CD4-positive, alpha-beta T cell treated with Interleukin-2 at 100 ng/mL for 4 hours (primary cell): ENCODE measurements around the gene GPRC5B.

ENCODE experiments used
- DNase-seq: peaks from one replicate; pipeline ENCODE4 v3.0.0-alpha.2; 2020; ENCODE audit warnings: low spot score

GPRC5B gene

DNA sequence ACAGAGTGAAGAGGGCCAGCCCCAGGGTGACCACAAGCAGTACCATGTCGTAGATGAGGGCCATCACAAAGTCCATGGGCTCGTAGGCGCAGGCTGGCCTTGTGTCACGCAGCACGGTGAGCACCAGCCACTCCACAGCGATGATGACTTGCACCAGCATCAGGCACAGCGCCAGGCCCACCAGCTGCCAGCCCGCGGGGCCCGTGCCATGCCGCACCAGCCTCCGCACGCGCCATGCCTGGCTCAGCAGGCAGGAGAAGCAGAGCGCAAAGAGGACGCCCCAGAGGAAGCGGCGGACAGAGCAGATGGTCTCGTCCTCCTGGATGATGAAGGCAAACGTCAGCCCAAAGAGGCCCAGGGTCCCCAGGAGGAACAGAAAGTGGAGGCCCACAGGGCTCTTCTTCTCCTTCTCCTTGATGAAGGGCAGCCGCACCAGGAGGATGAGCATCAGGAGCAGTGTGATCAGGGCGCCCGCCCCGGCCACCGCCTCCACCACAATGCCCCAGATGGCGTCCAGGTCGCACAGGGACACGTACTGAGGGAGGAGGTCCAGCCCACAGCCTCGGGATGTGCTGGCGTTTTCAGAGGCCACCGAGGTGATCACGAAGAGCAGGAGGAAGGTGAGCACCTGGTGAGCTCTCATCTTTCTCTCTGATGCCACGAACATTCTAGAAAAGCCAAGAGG lies 12.3 kb downstream of the GPRC5B start:
- DNase-seq, result no peak

DNA sequence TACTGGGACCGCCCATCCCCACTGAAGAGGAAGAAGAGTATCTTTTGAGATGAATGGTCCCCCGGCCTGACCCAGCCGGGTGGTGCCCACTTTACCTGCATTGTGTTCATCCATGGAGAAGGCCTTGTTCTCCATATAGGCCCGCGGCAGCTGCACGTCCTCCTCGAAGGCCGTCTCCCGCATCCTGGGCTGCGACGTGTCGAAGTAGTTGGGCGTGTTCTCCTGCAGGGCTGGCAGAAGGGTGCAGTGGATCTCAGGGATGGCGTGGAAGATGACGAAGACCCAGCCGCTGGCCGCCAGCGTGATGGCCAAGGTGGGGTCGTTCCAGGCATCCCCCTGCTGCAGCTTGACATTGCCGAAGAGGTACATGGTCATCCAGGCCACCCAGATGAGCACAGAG lies 12.9 kb downstream of the GPRC5B start:
- DNase-seq, result no peak

DNA sequence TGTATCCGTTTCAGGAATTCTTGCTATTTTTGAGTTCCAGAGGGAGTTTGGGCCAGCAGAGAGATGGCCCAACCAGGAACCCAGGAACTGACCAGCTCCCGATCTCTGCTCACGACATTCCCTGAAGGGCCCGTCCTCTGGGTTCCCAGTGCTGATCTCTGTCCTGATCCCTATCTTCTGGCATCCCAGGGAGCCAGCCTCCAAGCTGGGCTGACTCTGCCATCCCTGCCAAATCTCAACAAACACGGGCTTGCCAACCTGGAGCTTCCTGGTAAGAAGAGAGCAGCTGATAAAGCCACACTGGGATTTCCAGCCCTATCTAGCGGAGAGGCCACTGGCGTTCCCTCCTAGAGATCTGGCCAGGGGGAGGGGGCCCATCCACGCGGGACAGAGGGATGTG lies 16.2 kb downstream of the GPRC5B start:
- DNase-seq, result no peak

DNA sequence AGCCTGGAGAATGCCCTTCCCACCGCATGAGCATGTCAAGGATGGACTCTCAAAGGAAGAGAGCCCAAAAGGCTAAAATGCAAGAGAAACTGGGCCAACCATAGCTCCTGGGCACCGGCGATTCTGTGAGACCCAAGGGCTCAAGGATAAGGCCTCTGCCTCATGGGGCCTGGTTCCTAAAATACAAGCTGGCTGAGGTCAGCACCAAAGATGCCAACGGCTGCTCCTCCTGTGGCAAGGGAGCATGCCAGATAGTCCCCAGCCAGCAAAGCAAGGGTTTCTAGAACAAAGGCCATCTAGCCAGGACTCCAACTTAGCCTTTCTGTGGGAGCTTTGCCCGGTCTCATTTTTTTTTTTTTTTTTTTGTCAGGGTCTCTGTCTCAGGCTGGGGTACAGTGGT lies 20.1 kb downstream of the GPRC5B start:
- no peak for DNase-seq

DNA sequence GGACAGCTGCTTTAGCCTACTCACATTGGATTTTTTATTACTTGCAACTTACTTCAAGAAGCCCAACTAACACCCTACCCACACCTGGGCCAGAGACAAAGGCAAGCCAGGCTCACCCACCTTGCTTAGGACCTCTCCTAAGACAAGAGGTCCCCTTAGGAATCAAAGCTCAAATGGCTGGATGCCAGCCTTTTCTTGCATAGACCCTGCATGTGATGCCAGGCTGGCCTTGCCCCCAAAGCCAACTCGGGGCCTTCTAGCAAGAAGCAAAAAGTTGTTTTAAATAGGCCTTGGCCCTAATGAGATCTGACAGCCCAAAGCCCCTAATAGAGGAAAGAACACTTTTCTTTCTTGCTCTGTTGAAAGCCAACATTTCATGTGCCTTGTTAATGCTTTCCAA lies 20.7 kb downstream of the GPRC5B start:
- no peak for DNase-seq

DNA sequence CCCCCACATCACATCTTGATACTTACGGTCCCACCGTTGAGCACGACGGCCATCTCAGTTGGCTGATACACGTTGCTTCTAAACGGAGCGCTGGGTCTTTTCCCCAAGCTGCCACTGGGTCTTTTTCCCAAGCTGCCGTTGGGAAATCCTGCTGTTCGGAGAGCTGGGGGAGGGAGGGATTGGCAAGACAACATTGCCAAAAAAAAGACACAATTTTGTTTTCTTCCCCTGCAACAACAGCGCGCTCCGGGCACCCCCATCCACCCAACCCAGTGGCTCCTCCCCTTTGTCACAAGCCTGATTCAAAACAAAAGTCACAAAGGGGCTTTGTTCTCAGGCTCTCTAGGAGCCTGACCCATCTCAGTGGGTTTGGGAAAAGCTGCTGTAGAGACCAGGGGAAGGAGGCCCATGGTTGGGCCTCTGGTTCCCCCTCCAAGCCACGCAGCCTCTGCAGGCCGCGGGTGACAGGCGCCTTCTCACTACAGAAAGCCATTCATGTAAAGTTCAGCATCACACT lies 22.8 kb downstream of the GPRC5B start:
- DNase-seq, result no peak

DNA sequence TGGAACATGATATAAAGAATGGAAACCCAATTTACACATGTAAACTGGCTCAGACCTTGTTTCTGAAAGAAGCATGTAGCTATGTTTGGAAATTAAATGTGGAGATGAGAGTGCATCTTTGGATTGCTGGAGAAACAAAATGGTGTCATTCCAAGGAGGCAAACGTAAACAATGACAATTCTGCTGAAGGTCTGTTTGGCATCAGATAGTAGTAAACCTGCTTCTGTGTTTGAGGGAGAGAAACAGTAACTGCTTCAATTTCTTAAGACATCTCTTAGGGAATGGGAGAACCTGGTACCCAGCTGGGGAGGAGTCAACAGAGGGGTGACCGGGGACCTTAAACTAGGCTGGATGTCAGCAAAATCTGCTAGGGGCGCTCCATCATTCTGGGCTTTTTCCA lies 23.5 kb downstream of the GPRC5B start:
- DNase-seq, result no peak

DNA sequence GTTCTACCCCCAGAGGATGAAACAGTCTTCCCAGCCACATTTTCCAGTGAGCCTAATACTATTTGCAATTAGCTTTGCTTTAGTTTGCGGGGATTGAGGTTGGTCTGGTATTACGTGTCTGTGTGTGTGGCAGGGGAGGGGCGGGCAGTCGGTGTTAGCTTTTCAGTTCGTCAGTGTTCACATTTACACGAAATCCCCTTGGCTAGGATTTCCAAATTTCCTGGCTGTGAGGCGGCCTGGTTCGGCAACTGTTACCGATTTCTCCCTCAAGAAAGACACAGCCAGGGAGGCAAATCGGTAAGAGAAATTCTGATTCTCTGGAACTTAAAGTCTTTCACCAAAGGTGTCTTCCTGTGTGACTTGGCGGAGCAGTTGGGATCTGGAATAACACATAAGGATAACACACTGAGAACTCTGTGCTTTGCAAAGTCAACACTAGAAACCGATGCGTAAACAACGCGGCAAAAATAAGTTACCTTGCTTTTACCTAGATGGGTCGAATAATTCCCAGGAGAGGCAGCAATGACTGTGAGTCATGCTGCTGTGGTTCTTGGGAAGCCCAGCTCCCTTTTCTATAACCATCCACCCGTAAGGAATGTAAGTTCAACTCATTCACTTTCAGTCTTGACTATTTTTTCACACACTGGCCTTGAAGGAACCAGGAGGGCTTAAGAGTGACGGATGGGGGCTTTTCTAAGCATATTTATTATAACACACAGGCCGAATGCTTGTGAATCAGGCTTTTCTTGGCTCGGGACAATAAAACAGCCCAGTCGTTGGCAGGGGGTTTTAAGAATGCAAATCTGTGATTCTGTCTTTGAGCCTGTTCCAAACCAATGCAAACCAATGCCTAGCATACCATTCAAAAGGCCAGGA lies 24.2 kb downstream of the GPRC5B start:
- no peak for DNase-seq

DNA sequence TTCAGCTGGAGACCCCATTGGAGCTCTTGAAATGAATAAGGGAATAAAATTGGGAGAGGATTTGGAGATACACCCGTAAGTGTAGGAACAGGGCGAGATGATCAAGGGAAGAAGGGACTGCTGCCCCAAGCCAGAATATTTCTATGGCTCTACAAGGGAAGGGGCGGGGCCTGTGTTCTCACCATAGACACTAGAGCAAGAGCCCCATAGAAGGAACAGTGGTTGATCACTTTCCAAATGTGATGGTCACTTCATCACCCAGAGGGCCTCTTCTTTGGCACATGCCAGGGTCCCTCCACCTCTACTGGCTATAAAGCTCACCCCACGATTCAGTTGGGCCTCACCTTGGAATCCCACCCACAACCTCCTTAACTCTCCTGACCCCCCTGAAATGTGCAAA lies 25.0 kb downstream of the GPRC5B start:
- no peak for DNase-seq

DNA sequence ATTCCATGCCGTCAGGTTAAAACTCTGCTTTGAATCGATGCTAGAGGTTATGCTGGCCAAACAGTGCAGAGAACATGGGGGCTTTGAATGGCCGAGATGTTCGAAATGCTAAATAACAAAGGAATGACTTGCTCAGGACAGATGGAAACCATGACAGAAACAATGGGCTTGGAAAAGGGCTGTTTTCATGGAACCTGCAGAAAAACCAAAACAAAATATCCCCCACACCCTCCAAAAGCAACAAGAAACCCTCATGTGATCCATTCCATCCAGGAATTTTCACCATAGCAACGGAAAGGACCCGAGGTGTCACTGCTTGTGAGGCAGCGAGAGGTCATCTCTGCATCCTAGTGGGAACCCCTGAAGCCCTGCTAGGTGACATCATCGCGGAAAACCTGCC lies 25.5 kb downstream of the GPRC5B start:
- DNase-seq, result no peak

DNA sequence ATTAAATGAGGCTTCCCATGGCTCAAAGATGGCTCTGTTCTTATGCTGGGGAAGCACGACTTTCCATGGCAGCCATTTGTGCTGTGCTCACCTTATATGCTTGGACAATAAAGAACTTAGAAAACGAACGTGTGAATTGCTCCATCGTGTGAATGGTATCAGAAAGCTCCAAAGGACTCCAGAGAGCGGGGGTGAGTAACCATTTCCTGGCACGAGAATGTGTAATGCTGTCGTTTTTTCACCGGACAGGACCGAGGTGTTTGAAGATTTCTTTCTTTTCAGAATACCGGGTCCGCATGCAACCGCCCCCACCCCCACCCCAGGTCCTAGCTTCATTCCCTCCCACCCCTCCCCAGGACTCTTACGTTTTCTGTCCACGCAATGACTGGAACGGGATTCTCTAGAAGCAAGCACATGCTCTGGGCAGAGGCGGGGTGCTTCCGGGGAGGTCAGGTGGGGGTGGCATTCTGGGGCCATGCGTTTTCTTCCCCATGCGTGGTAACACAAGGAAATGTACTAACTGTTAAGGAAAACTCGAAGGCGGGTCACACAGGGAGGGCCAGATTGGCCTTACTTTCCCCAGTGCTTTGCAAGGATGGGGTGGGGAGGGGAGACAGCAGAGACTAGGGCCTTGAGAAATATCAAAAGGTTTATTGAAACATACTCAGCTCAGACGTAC lies 26.2 kb downstream of the GPRC5B start:
- DNase-seq, result no peak

DNA sequence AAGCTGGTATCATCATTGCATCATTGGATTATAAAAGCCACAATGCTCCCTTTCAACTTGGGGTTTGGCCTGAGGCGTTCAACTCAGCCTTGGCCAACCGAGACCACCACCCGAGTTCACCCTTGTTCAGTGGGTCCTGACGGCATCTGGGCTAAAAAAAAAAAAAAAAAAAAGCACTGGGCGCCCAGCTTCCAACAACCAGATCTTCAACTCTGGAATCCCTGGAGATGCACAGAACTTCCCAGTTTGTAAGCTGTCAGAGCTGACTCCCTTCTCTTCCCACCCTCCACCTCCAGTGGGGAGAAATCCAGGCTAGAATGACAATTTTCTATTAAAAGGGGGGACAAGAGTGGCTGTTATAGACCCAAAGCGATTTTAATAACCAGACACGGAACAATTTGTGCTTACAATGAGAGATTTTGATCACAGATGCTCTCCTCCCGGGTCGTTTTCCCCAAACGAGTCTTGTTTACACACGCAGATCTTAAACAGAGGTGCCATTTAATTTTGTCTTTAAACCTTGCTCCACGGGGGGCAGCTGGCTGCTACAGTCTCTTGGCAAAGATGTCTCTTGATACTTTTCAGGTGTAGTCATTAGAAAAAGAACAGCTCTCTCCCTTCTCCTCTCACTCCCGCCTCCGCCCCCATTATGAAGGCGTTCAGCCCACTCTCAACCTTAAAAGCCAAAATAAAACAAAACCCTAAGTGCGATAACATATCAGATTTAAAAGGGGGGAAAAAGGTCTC lies 26.9 kb downstream of the GPRC5B start:
- DNase-seq, result no peak

DNA sequence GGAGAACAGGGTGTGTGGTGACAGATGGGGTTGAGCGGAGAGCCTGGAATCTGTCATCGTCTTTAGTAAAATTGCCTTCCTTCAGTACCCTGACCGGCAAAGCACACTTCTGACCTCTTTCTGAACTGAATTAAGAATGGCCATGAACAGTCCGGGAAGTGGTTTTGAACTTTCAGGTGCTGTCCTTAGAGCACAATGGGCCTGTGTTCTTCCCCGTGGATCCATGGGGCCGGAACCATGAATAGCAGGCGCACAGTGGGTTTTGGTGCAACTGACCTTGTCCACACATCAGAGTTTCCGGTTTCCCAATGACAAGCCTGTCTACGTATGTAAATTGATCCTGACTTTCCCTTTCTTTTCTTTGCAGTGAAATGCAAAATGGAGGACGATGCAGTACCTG lies 28.5 kb downstream of the GPRC5B start:
- no peak for DNase-seq

DNA sequence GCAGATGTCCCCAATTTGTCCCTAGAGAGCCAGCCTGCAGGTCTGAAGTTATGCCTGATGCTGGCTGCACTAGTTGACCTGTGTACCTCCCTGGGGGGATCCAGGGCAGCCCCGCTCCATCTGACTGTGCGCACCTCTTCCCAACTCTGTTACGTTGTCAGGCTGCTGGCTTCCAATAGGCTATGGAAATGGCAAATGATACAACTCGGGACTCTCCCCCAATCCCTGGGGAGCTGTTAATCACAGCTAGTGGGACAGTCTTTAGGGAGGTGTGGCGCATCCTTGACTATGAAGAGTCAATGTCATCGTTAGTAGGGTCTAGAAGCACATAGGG lies 30.1 kb downstream of the GPRC5B start:
- DNase-seq, result no peak

DNA sequence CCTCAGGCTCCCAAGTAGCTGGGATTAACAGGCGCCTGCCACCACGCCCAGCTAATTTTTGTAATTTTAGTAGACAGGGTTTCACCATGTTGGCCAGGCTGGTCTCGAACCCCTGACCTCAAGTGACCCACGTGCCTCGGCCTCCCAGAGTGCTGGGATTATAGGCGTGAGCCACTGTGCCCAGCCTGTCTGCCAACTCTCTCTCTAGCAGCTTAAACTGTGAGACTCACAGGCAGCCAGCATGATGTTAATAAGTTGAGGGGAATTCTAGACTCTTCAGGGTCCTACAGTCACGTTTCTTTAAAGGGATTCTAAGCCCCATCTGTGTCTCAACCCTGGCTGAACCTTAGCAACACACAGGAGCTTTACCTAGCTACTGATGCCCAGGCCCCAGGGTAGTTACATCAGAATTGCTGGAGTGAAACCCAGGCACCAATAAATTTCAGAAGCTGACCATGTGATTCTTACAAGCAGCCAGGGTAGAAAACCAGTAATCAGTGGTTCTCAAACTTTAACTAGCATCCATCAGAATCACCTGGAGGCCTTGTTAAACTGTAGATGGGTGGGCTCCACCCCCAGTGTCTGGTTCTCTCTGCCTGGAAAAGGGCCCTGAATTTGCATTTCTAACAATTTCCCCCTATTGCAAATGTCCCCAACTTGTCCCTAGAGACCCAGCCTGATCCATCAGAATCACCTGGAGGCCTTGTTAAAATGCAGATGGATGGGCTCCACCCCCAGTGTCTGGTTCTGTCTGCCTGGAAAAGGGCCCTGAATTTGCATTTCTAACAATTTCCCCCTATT lies 30.7 kb downstream of the GPRC5B start:
- DNase-seq, result no peak

DNA sequence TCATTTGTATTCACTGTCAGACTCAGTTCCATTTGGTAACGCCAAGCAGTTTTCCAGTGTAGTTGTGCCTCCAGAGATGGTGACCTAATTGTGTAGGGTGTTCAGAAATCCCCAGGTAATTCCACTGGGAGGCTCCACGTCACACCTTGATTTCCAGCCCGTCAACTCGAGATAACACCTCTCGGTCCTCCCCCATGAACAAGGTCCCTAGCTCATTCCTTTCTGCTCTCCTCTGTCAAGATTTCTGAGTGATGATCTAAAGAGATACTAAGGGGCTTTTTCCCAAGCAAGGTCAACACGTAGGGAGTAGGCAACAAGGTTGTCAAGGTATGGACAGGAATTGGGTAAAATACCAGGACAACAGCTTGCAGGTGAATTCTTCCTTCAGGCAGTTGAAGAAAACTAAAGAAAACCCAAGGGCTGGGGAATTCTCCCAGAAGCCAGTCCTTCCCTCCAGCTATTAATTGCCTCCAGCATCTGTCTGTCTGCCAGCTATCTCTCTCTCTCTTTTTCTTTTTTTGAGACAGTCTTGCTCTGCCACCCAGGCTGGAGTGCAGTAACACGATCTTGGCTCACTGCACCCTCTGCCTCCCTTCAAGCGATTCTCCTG lies 31.4 kb downstream of the GPRC5B start:
- DNase-seq, result no peak

DNA sequence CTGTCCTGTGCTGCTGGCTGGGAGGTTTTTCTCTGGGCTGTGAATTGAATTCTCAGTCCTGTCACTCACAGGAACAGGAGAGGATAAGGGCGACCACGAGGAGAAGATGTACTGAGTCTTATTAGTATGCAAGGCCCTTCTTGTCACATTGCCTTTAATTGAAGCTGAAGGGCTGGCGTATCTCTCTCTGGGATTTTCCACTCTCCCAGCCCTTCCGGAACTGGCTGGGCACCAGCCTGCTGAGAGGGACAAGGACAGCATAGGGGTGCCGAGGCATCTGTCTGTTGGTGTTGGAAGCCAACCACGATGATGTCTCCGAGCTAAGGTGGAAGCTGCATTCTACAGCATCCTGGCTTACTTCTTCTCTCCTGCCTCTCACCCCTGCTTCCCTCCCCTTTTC lies 33.2 kb downstream of the GPRC5B start:
- no peak for DNase-seq

DNA sequence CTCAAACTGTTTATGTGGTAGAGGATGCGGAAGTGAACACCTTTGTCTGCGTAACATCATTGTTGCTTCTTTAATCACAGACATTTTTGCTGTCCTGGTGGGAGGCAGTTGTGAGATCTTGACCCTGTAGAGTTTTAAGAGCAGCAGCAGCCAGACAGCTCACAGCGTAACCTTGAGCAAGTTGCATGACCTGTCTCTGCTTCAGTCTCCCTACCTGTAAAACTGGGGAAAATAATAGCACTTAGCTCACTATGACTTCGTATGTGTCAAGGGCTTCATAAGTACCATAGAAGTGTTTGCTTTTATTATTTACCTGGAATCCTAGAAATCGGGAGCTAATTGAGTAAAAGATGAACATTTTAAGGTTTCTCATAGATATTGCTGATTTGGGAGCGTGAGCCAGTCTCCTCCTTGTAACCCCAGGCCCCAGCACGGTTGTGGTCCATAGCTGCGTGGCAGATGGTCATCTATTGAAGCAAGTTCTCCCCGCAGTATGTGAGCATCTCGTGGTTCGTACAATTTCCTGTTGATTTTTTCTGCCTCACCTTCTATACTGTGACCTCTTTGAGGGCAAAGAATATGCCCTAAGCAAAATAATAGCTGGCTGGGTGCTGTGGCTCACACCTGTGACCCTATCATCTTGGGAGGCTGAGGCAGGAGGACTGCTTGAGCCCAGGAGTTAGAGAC lies 34.4 kb downstream of the GPRC5B start:
- no peak for DNase-seq

DNA sequence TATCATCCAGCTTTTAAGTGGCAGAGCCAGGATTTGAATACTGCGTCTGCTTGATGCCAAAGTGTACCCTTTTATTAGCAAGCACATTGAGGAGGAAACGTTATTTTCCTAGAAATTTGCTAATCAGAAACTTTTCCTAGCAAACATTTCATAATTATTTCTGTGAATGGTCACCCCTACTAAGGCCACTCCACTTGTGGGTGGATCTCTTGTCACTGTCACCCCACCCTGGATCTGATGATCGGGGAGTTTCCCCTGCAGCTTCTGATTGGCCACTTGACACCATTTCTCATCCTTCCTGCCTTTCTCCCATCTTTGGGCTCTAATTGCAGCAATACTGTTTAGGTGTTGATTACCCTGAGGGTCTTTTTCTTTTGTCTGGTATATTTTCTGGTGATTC lies 35.9 kb downstream of the GPRC5B start:
- DNase-seq, result no peak

DNA sequence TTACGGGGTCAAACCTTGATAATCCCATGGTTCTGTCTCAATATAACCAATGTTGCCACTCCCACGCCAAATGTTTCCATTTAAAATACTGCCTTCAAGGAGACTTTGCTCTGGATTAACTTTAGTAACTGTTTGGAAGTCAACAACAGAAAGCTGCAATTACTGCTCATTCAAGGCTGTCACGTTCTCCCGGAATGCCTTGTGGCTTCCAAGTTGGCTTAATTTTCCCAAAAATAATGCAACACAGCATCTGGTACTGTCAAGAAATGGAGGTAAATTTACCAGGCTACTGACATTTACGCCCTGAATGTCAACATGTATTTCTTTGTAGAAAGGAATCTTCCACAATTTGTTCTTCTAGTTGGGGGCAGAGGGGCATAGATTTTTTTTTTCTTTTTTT lies 38.2 kb downstream of the GPRC5B start:
- no peak for DNase-seq
